ENCODE results near the gene NOS2. TPM values are rescaled to one million over a fixed set of nuclear protein-coding genes. Genes with fewer than 3 reads are reported as not detected.

NOS2 gene
- total RNA-seq, 5 donors from 2014 or later (not counting 1 experiment from before 2014, with no cell fraction given), result 0.07 to 0.10 (median 0.09) TPM

DNA sequence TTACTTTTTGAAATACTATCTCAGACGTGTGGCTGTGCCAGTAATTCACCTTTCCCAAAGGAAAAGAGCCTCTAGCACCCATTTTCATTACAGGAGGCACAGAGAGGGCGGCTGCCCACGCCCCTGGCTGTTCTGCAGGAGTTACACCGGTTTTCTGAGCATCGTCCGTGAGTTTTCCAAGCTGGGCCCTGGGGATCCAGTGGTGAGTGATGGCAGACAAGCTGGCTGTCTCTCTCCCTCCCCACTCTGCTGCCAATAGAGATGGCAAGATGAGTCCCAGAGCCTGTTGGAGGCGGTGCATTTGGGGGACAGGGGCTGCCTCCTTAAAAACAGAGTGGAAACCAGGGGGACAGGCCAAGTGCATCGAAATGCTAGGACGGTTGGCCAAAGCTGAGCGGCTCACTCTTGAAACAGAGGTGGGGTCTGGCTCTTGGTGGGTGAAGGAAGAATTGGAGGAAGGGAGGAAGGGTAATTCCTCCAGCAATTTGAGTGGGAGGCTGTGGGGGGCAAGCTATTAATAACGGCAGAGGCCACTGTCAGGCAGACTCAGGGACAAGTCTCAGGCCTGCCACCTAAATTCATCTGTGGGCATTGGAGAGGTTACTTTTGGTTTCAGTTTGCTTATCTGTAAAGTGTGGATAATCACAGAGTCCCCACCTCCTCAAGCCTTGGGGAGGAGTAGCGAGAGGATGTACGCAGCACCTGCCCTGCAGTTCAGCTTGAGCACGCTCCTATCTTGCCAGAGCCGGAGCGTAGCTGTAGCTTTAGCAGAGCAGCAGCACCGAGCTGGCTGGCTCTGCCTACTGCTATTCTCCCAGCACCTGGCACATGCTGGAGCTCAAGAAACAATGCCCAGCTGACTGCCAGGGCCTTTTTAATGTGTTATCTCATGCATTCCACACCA is 7.5 kb upstream of the NOS2 start:
- no peaks in the 10 kb centered on the region for H3K9me3 Mint-ChIP-seq
- ChIA-PET CTCF (interaction anchor here (0.9 to 5.3 kb wide), 7 partner anchors 37 to 86 kb away, joined by 3 to 94 read pairs (median 6); partner anchors contain the start of gene LYRM9 (in 2 of the 2)), POLR2A (interaction anchor here (0.5 to 0.7 kb wide), 2 partner anchors 233 to 510 kb away, joined by 3 read pairs; no protein-coding TSS in a partner anchor)
- Histone ChIP-seq H3K4me3 (ENCODE audit: control insufficient read depth in 1 of 2, extremely low read depth in 1 of 2, low read length in 1 of 2) (peak overlapping the region in 1 of 2 donors; percentile 26), H3K4me1 (ENCODE audit: control insufficient read depth in 1 of 2, extremely low read depth in 1 of 2, insufficient read depth in 2 of 2, low read length in 2 of 2) (peaks cover 0 to 38% of the 10 kb centered on the region in 2 experiments), H3K36me3 (ENCODE audit: control insufficient read depth in 2 of 2, extremely low read depth in 1 of 2, insufficient read depth in 1 of 2, low read length in 1 of 2) (no peaks in the 10 kb centered on the region), H3K27ac (ENCODE audit: low read length) (peak overlapping the region; percentile 81), H3K27me3 (replicated peaks in 1 of 2; ENCODE audit: control insufficient read depth in 2 of 2, extremely low read depth in 1 of 2, insufficient read depth in 2 of 2, low read length in 1 of 2) (no peaks in the 10 kb centered on the region), H3K9me3 (no peaks in the 10 kb centered on the region)
- peak overlapping the region; percentile 69 to 77 (median 71) for H3K4me3 Mint-ChIP-seq
- WGBS (ENCODE audit: insufficient coverage), result 46% methylated on average over 14 of the region's 17 CpGs
- H3K27ac Mint-ChIP-seq, result peak overlapping the region; percentile 98 to 99
- H3K36me3 Mint-ChIP-seq, result no peaks in the 10 kb centered on the region
- DNase-seq, result peak; percentile 39 to 81 (median 63)
- H3K4me1 Mint-ChIP-seq, result peaks cover 32 to 46% (median 43%) of the 10 kb centered on the region in 3 donors
- ATAC-seq (replicated peaks in 1 of 4), result peak; percentile 90 to 98 (median 96)
- H3K27me3 Mint-ChIP-seq, result no peaks in the 10 kb centered on the region

DNA sequence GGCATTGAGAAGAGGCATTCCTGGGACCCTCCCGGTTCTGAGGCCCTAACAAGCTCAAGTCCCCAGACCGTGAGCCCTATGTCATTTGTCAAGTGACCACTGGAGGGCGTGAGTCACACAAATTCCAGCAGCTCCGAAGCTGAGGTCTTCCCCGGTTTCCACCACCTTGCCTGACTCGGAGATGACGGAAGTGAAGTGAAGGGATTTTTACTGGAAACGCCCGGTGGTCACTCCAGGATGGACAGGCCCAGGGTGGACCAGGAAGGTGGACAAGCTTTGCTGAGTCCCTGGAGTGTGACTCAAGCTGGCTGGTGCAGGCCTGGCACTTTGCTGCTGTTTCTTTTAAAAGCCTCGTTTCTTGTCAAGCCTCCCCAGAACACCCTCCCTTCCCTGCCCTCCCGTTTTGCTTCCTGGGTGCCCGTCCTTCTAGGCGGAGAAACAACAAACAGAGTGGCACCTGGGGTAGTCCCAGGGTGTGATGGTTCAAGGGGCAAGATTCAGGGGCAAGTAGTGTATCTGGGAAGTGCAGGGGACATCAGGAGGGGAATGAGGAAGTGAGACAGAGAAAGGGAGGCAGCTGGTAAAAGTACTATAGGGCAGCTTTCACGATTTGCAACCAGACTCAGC is 5.3 kb upstream of the NOS2 start:
- no peaks in the 10 kb centered on the region for H3K36me3 ChIP-seq (ENCODE audit: control insufficient read depth in 2 of 2, extremely low read depth in 1 of 2, insufficient read depth in 1 of 2, low read length in 1 of 2)
- 2% methylated on average over 10 of the region's 14 CpGs for WGBS (ENCODE audit: insufficient coverage)
- CTCF ChIA-PET, result interaction anchor here (0.5 to 5.3 kb wide), 21 partner anchors 9 to 906 kb away, joined by 3 to 94 read pairs (median 4); partner anchors contain the start of genes LYRM9 (in 2 of the 2), PROCA1 (in 1 of the 2) and TMEM97 (in 1 of the 2)
- H3K9me3 ChIP-seq, result no peaks in the 10 kb centered on the region
- no peaks in the 10 kb centered on the region for H3K9me3 Mint-ChIP-seq
- H3K36me3 Mint-ChIP-seq, result no peaks in the 10 kb centered on the region
- POLR2A ChIA-PET, result interaction anchor here (0.5 to 0.7 kb wide), 4 partner anchors 53 to 88 kb away, joined by 3 read pairs; partner anchors contain the start of gene LYRM9 (in 1 of the 2)
- peaks cover 0 to 2% of the 10 kb centered on the region in 2 donors for H3K27me3 Mint-ChIP-seq
- H3K27ac ChIP-seq (ENCODE audit: low read length), result peak overlapping the region; percentile 65
- DNase-seq (peak; percentile 56 to 92 (median 74)), ATAC-seq (replicated peaks in 1 of 4) (peak; percentile 64 to 77 (median 66))
- peaks cover 31 to 46% (median 41%) of the 10 kb centered on the region in 3 donors for H3K4me1 Mint-ChIP-seq
- peaks cover 0 to 35% of the 10 kb centered on the region in 2 experiments for H3K4me1 ChIP-seq (ENCODE audit: control insufficient read depth in 1 of 2, extremely low read depth in 1 of 2, insufficient read depth in 2 of 2, low read length in 2 of 2)
- H3K27me3 ChIP-seq (replicated peaks in 1 of 2; ENCODE audit: control insufficient read depth in 2 of 2, extremely low read depth in 1 of 2, insufficient read depth in 2 of 2, low read length in 1 of 2), result no peaks in the 10 kb centered on the region
- H3K4me3 ChIP-seq (ENCODE audit: control insufficient read depth in 1 of 2, extremely low read depth in 1 of 2, low read length in 1 of 2), result peak overlapping the region; percentile 50 to 66
- peak overlapping the region; percentile 66 to 87 (median 78) for H3K4me3 Mint-ChIP-seq
- H3K27ac Mint-ChIP-seq, result peak overlapping the region; percentile 91 to 93

DNA sequence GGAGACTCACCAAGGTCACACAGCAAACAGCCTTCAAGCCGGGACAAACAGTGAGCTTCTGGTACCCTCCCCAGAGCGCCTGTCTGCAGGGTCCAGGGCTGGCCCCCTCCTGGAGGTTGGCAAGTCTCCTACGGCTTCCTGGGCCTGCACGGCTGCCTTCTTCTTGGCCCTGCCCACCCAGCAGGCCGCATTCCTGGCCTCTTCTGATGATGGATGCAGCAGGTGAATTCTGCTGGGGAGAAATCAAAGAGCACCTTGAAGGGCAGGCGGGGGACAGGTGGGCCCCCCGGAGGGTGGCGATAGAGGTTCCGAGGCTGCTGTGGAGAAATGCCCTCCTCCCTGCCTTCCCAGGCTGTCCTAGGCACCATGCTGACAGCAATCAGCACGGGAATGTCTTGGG is 3.8 kb upstream of the NOS2 start:
- Mint-ChIP-seq H3K27me3 (peaks cover 5 to 7% of the 10 kb centered on the region in 2 donors), H3K27ac (no peak overlapping the region), H3K4me3 (no peak overlapping the region), H3K9me3 (no peaks in the 10 kb centered on the region), H3K36me3 (no peaks in the 10 kb centered on the region), H3K4me1 (peaks cover 21 to 31% (median 27%) of the 10 kb centered on the region in 3 donors)
- Histone ChIP-seq H3K36me3 (ENCODE audit: control insufficient read depth in 2 of 2, extremely low read depth in 1 of 2, insufficient read depth in 1 of 2, low read length in 1 of 2) (no peaks in the 10 kb centered on the region), H3K9me3 (no peaks in the 10 kb centered on the region), H3K27me3 (replicated peaks in 1 of 2; ENCODE audit: control insufficient read depth in 2 of 2, extremely low read depth in 1 of 2, insufficient read depth in 2 of 2, low read length in 1 of 2) (no peaks in the 10 kb centered on the region), H3K4me1 (ENCODE audit: control insufficient read depth in 1 of 2, extremely low read depth in 1 of 2, insufficient read depth in 2 of 2, low read length in 2 of 2) (peaks cover 0 to 29% of the 10 kb centered on the region in 2 experiments), H3K4me3 (ENCODE audit: control insufficient read depth in 1 of 2, extremely low read depth in 1 of 2, low read length in 1 of 2) (no peak overlapping the region), H3K27ac (ENCODE audit: low read length) (no peak overlapping the region)
- CTCF ChIA-PET, result interaction anchor here (1.2 to 5.3 kb wide), 6 partner anchors 75 to 447 kb away, joined by 4 to 94 read pairs (median 16); partner anchors contain the start of gene LYRM9 (in 2 of the 2)
- ATAC-seq (replicated peaks in 1 of 4), result no peak
- no peak for DNase-seq
- POLR2A ChIA-PET, result no interaction called here
- 88% methylated on average over 5 of the region's 10 CpGs for WGBS (ENCODE audit: insufficient coverage)

DNA sequence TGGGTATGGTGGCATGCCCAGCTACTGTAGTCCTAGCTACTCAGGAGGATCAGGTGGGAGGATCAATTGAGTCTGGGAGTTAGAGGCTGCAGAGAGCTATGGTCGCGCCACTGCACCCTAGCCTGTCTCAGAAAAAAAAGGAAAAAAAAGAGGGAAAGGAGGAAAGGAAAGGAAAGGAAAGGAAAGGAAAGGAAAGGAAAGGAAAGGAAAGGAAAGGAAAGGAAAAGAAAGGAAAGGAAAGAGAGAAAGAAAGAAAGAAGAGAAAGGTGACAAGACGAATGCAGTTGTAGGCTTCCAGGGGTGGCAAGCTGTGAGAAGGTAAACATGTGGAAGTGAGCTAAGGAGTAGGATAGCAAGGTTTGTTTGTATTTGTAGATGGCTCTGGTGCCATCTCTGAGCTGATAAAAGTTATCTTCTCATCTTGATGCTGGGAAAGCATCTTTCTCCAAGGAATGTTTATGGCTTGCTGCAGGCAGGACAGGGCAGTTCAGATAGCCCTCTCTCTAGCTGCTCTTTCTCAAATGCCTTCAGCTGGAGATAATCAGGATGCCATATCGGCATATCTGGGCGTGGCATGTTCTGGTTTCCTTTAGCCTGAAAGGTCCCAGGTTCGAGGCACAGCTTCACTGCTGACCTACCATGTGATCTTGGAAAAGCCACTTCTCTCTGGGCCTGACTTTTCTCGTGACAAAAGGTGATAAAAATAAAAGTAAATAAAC is 2.8 kb upstream of the NOS2 start:
- peaks cover 0 to 19% of the 10 kb centered on the region in 2 experiments for H3K4me1 ChIP-seq (ENCODE audit: control insufficient read depth in 1 of 2, extremely low read depth in 1 of 2, insufficient read depth in 2 of 2, low read length in 2 of 2)
- ChIA-PET POLR2A (no interaction called here), CTCF (interaction anchor here in 1 of 2 donors (0.8 kb wide), 1 partner anchor 76 kb away, joined by 4 read pairs; no protein-coding TSS in a partner anchor)
- DNase-seq (no peak), ATAC-seq (replicated peaks in 1 of 4) (no peak)
- Mint-ChIP-seq H3K27ac (no peak overlapping the region), H3K4me3 (no peak overlapping the region), H3K36me3 (no peaks in the 10 kb centered on the region), H3K9me3 (no peaks in the 10 kb centered on the region), H3K4me1 (peaks cover 18 to 23% (median 19%) of the 10 kb centered on the region in 3 donors), H3K27me3 (peaks cover 7 to 13% of the 10 kb centered on the region in 2 donors)
- H3K9me3 ChIP-seq, result no peaks in the 10 kb centered on the region
- H3K27ac ChIP-seq (ENCODE audit: low read length), result no peak overlapping the region
- H3K36me3 ChIP-seq (ENCODE audit: control insufficient read depth in 2 of 2, extremely low read depth in 1 of 2, insufficient read depth in 1 of 2, low read length in 1 of 2), result no peaks in the 10 kb centered on the region
- WGBS (ENCODE audit: insufficient coverage), result 70% methylated on average over 6 of the region's 7 CpGs
- H3K4me3 ChIP-seq (ENCODE audit: control insufficient read depth in 1 of 2, extremely low read depth in 1 of 2, low read length in 1 of 2), result no peak overlapping the region
- peaks cover 0 to 5% of the 10 kb centered on the region in 2 experiments for H3K27me3 ChIP-seq (replicated peaks in 1 of 2; ENCODE audit: control insufficient read depth in 2 of 2, extremely low read depth in 1 of 2, insufficient read depth in 2 of 2, low read length in 1 of 2)

DNA sequence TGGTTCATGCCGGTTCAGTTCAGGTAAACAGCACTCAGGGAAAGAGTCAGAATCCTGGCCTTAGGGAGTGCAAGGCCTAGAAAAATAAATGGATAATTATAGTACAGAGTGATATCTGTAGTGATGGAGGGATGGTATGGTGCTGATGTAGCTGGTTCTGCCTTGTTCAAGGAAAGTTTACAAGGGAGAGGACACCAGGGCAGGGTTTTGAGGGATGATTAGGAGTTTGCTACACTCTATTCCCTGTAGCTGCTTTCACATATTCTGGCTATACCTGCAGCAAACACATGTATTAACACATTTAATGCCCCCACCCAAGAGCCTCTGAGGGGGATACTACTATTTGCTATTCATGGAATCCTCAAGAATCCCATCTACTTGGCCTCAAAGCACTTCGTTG is 1.7 kb upstream of the NOS2 start:
- Histone ChIP-seq H3K4me3 (ENCODE audit: control insufficient read depth in 1 of 2, extremely low read depth in 1 of 2, low read length in 1 of 2) (no peak overlapping the region), H3K9me3 (no peaks in the 10 kb centered on the region), H3K36me3 (ENCODE audit: control insufficient read depth in 2 of 2, extremely low read depth in 1 of 2, insufficient read depth in 1 of 2, low read length in 1 of 2) (no peaks in the 10 kb centered on the region), H3K27me3 (replicated peaks in 1 of 2; ENCODE audit: control insufficient read depth in 2 of 2, extremely low read depth in 1 of 2, insufficient read depth in 2 of 2, low read length in 1 of 2) (peaks cover 0 to 14% of the 10 kb centered on the region in 2 experiments), H3K4me1 (ENCODE audit: control insufficient read depth in 1 of 2, extremely low read depth in 1 of 2, insufficient read depth in 2 of 2, low read length in 2 of 2) (peaks cover 0 to 11% of the 10 kb centered on the region in 2 experiments), H3K27ac (ENCODE audit: low read length) (no peak overlapping the region)
- Mint-ChIP-seq H3K27ac (no peak overlapping the region), H3K27me3 (peaks cover 10 to 19% of the 10 kb centered on the region in 2 donors), H3K4me1 (peaks cover 11 to 16% (median 12%) of the 10 kb centered on the region in 3 donors), H3K4me3 (no peak overlapping the region), H3K36me3 (no peaks in the 10 kb centered on the region), H3K9me3 (no peaks in the 10 kb centered on the region)
- WGBS (ENCODE audit: insufficient coverage), result 80% methylated on average over 1 of the region's 2 CpGs
- DNase-seq, result no peak
- no peak for ATAC-seq (replicated peaks in 1 of 4)
- ChIA-PET CTCF (interaction anchor here in 1 of 2 donors (0.7 to 1.3 kb wide), 2 partner anchors 78 to 93 kb away, joined by 3 read pairs; no protein-coding TSS in a partner anchor), POLR2A (no interaction called here)
